NCI-H524 (cell line): ENCODE data around the gene DYNC2H1.
A peak's percentile ranks its signal among the peaks of the same experiment; 100 is the strongest.
"Not testable (repeated sequence)": the region's sequence is repeated elsewhere in the genome, so short reads cannot be mapped to it uniquely, and the experiment has no call there.

Experiments used
- DNase-seq, 2 experiments: peaks; one replicate each; lab custom pipeline; 2025; lab: John Stamatoyannopoulos, UW

Gene DYNC2H1

GRCh38 chr11:103141986-103142385, 32.8 kb downstream of the DYNC2H1 start:
- not testable (repeated sequence) for DNase-seq

GRCh38 chr11:103147627-103148026, 38.4 kb downstream of the DYNC2H1 start:
- no peak for DNase-seq

- no peak for DNase-seq
Observed at GRCh38 chr11:103157542-103157941, 48.3 kb downstream of the DYNC2H1 start.

DNA sequence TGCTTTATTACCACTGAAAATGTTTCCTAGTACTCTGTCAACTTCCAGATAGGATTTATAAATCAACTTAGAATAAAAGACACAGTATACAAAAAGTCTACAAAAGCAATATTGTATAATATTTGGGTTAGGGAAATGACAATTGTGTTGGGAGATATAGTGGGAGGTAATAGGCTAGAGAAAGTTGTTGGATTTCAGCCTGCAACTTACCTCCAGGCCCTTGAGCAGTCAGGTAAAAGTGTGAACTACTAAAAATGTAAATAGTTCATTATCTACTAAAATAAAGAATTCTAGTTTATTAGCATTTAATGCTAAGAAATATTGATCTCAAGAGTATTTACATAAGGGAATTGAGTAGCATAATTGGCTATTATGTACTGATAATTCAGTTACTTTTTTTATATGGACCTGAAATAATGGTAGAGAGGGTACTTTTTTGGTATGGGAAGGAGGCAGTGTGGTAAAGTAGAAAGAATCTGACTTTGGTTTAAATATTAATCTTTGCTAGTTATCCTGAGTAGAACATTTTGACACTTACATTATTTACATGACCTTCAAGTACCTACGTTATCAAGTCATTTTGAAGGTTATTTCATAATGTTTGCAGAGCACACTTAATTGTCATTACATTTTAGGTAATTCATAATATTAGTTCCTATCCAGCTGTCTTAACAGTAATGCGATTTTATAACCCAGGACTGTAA, 55.0 kb downstream of the DYNC2H1 start:
- DNase-seq, result no peak

- DNase-seq, result no peak
Observed at GRCh38 chr11:103167166-103167565, 57.9 kb downstream of the DYNC2H1 start.

DNA sequence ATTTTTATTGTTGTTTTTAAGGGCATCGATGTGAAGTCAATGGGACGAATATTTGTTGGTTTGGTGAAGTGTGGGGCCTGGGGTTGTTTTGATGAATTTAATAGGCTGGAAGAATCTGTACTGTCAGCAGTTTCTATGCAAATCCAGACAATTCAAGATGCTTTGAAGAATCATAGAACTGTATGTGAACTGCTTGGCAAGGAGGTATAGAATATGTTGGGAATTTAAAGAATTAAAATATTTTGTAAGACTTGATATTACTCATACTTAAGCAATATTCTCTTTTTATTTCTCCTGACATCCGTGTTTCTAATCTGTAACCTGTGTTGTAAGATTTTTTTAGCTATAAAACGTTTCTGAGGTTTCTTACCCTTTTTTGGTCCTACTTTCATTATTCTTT, 61.6 kb downstream of the DYNC2H1 start:
- DNase-seq, result no peak

GRCh38 chr11:103175461-103176129, 66.4 kb downstream of the DYNC2H1 start:
- no peak for DNase-seq

DNA sequence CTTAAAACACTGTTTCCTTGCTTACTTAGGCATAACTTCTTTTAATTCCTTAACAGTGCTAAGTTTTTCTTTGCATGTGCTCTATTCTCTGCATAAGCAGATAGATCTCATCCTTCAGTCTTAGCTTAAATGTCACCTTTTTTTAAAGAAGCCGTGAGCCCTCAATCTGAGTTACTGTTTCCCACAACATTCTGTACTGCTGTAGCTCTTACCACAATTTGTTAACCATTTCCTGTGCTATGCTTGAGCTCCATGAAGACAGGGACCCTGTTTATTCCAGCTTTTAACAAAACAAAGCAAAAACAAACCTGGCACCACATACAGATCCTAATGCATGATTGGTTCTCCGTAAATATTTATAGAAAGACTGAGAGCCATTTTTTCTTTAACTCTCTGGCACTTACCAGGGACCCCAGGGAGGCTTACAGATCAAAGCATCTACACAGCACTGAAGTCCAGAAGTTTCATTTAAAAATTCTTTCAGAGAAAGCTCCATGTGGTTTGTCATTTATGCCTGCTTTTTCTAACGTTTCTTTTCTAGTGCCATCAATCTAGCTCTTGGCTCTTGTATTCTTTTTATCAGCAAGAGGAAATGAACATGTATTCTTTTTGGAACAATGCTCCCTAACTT, 74.9 kb downstream of the DYNC2H1 start:
- DNase-seq, result no peak

DNA sequence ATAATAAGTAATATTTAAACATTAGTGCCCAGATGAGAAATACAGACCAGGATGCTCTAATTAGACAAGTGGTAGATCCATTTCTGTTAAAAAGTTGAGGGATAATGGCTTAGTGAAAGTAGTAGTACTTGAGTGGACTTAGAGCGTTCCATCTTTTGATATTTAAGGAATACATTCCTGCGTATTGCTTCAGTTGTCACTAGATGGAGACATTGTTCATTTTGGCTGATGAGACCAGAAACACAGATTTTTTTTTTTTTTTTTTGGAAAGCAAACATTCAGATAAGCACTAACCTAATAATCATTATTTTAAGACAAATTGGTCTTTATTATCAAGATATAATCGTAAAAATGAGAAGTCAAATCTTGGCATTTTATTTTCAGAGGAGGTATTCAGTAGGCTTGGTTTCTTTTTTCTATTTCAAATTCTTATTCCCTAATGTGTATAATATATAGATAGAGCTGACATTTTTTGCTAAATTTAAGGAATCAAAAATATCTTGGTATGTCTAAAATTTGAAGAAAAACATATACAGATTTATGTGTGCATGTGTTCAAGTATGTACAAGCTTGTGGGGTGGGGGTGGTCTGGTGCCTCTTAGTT, 92.9 kb downstream of the DYNC2H1 start:
- DNase-seq, result peak in 1 of 2 experiments; percentile 18

DNA sequence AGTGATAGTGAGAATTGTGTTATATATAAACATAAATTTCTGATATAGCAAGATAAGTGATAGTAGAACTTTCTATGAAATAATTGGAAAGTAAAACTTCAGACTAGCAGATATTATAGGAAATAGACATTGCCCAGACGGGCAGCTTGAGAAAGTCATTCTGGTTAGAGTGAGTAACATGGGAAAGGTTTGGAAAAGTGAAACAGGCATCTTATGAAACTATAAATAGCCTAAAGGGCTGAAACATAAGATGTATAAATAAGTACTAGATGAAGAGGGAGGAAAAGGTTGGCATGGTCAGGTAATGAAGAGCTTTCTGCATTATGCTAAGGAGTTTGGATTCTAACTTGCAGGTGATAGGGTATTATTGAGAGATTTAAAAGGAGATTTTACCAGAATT, 101.3 kb downstream of the DYNC2H1 start:
- no peak for DNase-seq

GRCh38 chr11:103215812-103216211, 106.6 kb downstream of the DYNC2H1 start:
- DNase-seq, result no peak

- DNase-seq, result no peak
Observed at GRCh38 chr11:103220133-103220532, 110.9 kb downstream of the DYNC2H1 start.

DNA sequence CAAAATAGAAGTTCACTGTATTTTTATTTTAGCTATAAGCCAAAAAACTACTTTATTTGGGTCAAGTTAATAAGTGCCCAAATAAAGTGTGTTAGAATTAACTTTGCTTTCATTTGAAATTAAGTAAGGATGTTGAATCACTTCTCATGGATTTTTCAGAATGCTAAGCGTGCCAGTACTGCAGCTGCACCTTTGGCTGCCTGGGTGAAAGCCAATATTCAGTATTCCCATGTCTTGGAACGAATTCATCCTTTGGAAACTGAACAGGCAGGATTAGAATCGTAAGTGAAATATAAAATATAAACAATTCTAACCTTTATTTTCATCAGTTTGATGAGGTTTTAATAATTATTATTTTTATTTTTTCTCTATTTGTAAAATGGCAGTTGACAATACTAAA, 113.6 kb downstream of the DYNC2H1 start:
- no peak for DNase-seq

DNA sequence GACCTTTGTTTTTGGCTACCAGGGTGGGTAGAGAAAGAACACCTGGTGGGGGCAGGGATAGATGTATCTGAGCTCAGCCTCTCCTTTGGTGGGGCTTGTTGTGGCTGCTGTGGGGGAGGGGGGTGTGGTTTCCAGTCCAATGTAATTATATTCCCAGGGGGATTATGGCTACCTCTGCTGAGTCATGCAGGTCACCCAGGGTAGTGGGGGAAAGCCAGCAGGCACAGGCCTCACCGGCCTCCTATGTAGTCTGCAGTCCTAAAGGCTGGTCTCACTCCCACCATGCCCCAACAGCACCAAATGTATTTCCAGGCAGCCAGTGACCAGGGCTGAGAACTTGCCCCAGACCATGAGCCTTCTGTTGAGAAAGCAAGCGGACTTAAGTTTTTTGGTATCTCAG, 119.6 kb downstream of the DYNC2H1 start:
- no peak for DNase-seq

- DNase-seq, result no peak
Observed at GRCh38 chr11:103234974-103235373, 125.7 kb downstream of the DYNC2H1 start.

DNA sequence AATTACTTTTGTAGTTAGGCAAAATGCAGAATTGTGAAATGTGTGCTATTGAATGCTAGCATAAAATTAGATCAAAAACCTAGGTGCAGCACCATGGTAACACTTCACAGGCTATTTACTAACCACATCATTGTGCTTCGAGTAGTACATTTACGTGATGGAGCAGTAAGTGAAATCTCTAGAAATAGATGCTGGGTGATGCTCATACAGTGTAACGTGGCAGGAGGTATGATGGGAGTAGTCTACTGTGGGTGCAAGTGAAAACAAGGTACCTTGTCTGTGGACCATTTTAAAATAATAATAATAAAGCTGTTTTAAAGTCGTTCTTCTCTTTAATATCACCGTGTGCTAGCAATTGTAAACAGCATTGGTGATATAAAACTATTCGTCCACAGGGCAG, 132.3 kb downstream of the DYNC2H1 start:
- DNase-seq, result no peak

DNA sequence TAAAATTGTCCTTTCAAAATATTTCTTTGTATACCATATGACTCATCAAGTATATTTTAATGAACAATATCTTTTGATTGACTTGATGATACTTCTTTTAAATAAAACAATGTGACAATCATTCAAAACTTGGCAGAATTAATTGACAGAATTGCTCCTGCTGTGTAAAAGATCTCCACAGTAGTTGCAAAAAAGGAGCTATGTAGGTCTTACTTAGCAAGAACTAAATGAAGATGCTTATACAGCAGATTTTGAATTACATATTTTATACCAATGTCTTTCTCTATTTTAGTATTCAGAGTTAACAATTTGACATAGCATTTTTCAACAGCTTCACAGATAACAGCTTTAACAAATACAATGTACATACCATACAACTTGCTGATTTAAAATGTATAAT, 144.9 kb downstream of the DYNC2H1 start:
- DNase-seq, result no peak

GRCh38 chr11:103257360-103257759, 148.1 kb downstream of the DYNC2H1 start:
- peak in 1 of 2 experiments; percentile 38 for DNase-seq

DNA sequence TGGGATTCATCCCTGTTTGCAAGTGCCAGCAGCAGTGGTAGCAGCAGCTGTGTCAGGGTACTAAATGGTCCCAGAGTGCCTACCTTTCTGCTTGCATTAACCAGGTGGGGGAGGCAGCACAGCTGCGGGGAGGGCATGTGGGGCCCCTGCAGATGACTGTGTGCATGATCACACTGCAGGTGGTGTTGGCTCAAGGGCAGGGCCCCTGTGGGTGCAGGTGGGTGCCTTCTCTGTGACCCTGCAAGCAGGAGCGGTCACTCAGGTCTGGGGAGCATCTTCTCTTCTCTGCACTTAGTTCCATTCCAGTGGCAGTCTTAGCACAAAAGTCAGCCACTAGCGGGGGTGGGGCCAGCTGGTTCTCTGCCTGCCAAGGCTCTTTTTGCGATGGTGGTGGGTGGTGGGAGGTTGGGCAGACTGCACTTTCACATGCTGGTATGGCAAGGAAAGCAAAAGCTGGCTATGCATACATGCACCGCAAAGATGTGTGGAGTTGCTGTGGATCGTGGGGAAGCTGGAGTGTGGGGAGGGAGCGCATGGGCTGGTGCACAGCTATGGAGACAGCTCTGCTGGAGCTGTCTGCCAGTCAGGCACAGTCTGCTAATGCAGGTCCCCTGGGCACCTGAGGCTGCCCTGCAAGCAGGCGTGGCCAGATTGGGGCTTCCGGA, 157.1 kb downstream of the DYNC2H1 start:
- no peak for DNase-seq

- DNase-seq, result no peak
Observed at GRCh38 chr11:103272876-103273275, 163.7 kb downstream of the DYNC2H1 start.

- no peak for DNase-seq
Observed at GRCh38 chr11:103274025-103274424, 164.8 kb downstream of the DYNC2H1 start.

- DNase-seq, result no peak
Observed at GRCh38 chr11:103279821-103280220, 170.6 kb downstream of the DYNC2H1 start.
